Measurements from ENCODE around the gene ART5. TPM values are rescaled to one million over a fixed set of nuclear protein-coding genes. Genes with fewer than 3 reads are reported as not detected.

The ART5 gene
- total RNA-seq, 1 donor from 2014 or later, result 1.6 TPM

GRCh38 chr11:3622521-3622920 is 19.3 kb downstream of the ART5 start:
- no peak for DNase-seq (ENCODE audit: low read depth)
- H3K4me3 ChIP-seq (ENCODE audit: low read depth, low read length), result no peak overlapping the region
- TF ChIP-seq CTCF (conservative IDR thresholded peaks at IDR 0.05; ENCODE audit: low read depth, low read length), result no peak

GRCh38 chr11:3617990-3618389 is 23.8 kb downstream of the ART5 start:
- no peak overlapping the region for H3K4me3 ChIP-seq (ENCODE audit: low read depth, low read length)
- no peak for TF ChIP-seq CTCF (conservative IDR thresholded peaks at IDR 0.05; ENCODE audit: low read depth, low read length)
- DNase-seq (ENCODE audit: low read depth), result no peak

- no peak for TF ChIP-seq CTCF (conservative IDR thresholded peaks at IDR 0.05; ENCODE audit: low read depth, low read length)
- DNase-seq (ENCODE audit: low read depth), result no peak
These were observed 24.9 kb downstream of the ART5 start for GRCh38 chr11:3616721-3617460.

GRCh38 chr11:3615998-3616397 is 25.8 kb downstream of the ART5 start:
- TF ChIP-seq CTCF (conservative IDR thresholded peaks at IDR 0.05; ENCODE audit: low read depth, low read length), result no peak
- no peak overlapping the region for H3K4me3 ChIP-seq (ENCODE audit: low read depth, low read length)
- no peak for DNase-seq (ENCODE audit: low read depth)

More at GRCh38 chr11:3616721-3617460, 24.9 kb downstream of the ART5 start:
- H3K4me3 ChIP-seq (ENCODE audit: low read depth, low read length), result no peak overlapping the region

GRCh38 chr11:3614742-3615171 is 27.0 kb downstream of the ART5 start:
- no peak overlapping the region for H3K4me3 ChIP-seq (ENCODE audit: low read depth, low read length)
- TF ChIP-seq CTCF (conservative IDR thresholded peaks at IDR 0.05; ENCODE audit: low read depth, low read length), result no peak
- DNase-seq (ENCODE audit: low read depth), result no peak

- DNase-seq (ENCODE audit: low read depth), result no peak
- H3K4me3 ChIP-seq (ENCODE audit: low read depth, low read length), result no peak overlapping the region
- TF ChIP-seq CTCF (conservative IDR thresholded peaks at IDR 0.05; ENCODE audit: low read depth, low read length), result no peak
These were observed 27.6 kb downstream of the ART5 start for GRCh38 chr11:3613998-3614741.
